Keratinocyte (primary cell): ENCODE results near the gene SCUBE3. TPM values are rescaled to one million over a fixed set of nuclear protein-coding genes. Genes with fewer than 3 reads are reported as not detected.

Experiments
- DNase-seq: peaks from one replicate; pipeline ENCODE4 v3.0.0-alpha.2; 2011; ENCODE audit warnings: low read depth, missing footprints, low spot score
- FAIRE-seq: peaks from 2 replicates; lab custom pipeline; 2011; peaks lifted over from hg19 to GRCh38; lab: Jason Lieb, UNC
- H2AFZ ChIP-seq: 2 replicates; pipeline ENCODE4 v1.6.0; 2012; ENCODE audit warnings: low read length, control low read depth, inconsistent platforms; ENCODE audit not compliant: control insufficient read depth
- H3K27ac ChIP-seq: 2 replicates; pipeline ENCODE4 v1.5.1; 2011; ENCODE audit warnings: low read length; ENCODE audit not compliant: control insufficient read depth, insufficient read depth
- H3K27me3 ChIP-seq: 3 replicates; pipeline ENCODE4 v1.6.0; 2011; ENCODE audit warnings: low read length; ENCODE audit not compliant: control insufficient read depth, insufficient read depth; ENCODE audit errors: extremely low read depth
- H3K36me3 ChIP-seq, 2 experiments: 2 replicates in 1 of 2; 3 replicates in 1 of 2; pipeline ENCODE4 v1.5.1; 2011; ENCODE audit warnings: low read length in 2 of 2, mild to moderate bottlenecking in 1 of 2; ENCODE audit not compliant: control insufficient read depth in 2 of 2, insufficient read depth in 2 of 2; ENCODE audit errors: extremely low read depth in 1 of 2
- H3K4me1 ChIP-seq: 3 replicates; pipeline ENCODE4 v1.5.1; 2011; ENCODE audit warnings: low read length; ENCODE audit not compliant: control insufficient read depth, insufficient read depth; ENCODE audit errors: extremely low read depth
- H3K4me2 ChIP-seq: 3 replicates; pipeline ENCODE4 v1.6.0; 2011; ENCODE audit warnings: low read depth, low read length; ENCODE audit not compliant: control insufficient read depth, insufficient read depth; ENCODE audit errors: extremely low read depth
- H3K4me3 ChIP-seq, 3 experiments: fragments of 200-600 bp in 1 of 3; sonication (generic) in 1 of 3; 2 replicates in 2 of 3; 3 replicates in 1 of 3; pipeline ENCODE4 v1.5.1; 2011 to 2016; ENCODE audit warnings: low read length in 3 of 3, mild to moderate bottlenecking in 3 of 3, control low read depth in 2 of 3, inconsistent platforms in 1 of 3, low read depth in 1 of 3, mixed read lengths in 1 of 3, mixed run types in 1 of 3, moderate library complexity in 1 of 3; ENCODE audit not compliant: control insufficient read depth in 2 of 3, insufficient read depth in 2 of 3; ENCODE audit errors: extremely low read depth in 1 of 3
- H3K79me2 ChIP-seq: 2 replicates; pipeline ENCODE4 v1.6.0; 2012; ENCODE audit warnings: low read length; ENCODE audit not compliant: control insufficient read depth, insufficient read depth
- H3K9ac ChIP-seq: 3 replicates; pipeline ENCODE4 v1.6.0; 2011; ENCODE audit warnings: low read length; ENCODE audit not compliant: control insufficient read depth, insufficient read depth; ENCODE audit errors: extremely low read depth
- H3K9me1 ChIP-seq: 3 replicates; pipeline ENCODE4 v1.6.0; 2011; ENCODE audit warnings: low read length; ENCODE audit not compliant: control insufficient read depth, insufficient read depth; ENCODE audit errors: extremely low read depth
- H3K9me3 ChIP-seq: 2 replicates; pipeline ENCODE4 v1.5.1; 2012; ENCODE audit warnings: low read depth, low read length; ENCODE audit not compliant: control insufficient read depth
- H4K20me1 ChIP-seq: 3 replicates; pipeline ENCODE4 v1.6.0; 2011; ENCODE audit warnings: low read length; ENCODE audit not compliant: control insufficient read depth, insufficient read depth; ENCODE audit errors: extremely low read depth
- CTCF ChIP-seq, 3 experiments: IDR thresholded peaks in 1 of 3; conservative IDR thresholded peaks in 1 of 3; optimal IDR thresholded peaks in 1 of 3; 2 replicates in 2 of 3; 3 replicates in 1 of 3; pipeline versions ENCODE3 to v1.5.1; 2011; ENCODE audit warnings: low read length in 3 of 3, mild to moderate bottlenecking in 3 of 3, moderate library complexity in 2 of 3, control low read depth in 1 of 3, inconsistent platforms in 1 of 3; ENCODE audit not compliant: insufficient read depth in 2 of 3; ENCODE audit errors: extremely low read depth in 1 of 3
- EZH2 ChIP-seq: IDR thresholded peaks from one replicate; pipeline ENCODE4 v1.6.1; 2012; ENCODE audit warnings: inconsistent platforms, mild to moderate bottlenecking, low read length, moderate library complexity
- dilution Hi-C: fragments of 300-500 bp; cut with MboI; formaldehyde crosslinking; loops from one replicate; pipeline ENCODE4 v1.7.0; 2020; ENCODE audit warnings: low sequenced_read_pairs; ENCODE audit not compliant: extremely low pct_ligation_motif_present
- polyA plus RNA-seq, 5 experiments: library from polyadenylated mRNA; depleted of rRNA in 3 of 5; stranded (reverse) in 3 of 5; stranded (forward) in 1 of 5; unstranded in 1 of 5; fragments of >200 nt; gene quantifications; 1 replicate in 1 of 5; 2 replicates in 3 of 5; 3 replicates in 1 of 5; pipeline versions ENCODE4 v1.2.1 to v1.2.3, GENCODE V29; 2011 to 2012; ENCODE audit warnings: missing spikeins in 2 of 5, low read depth in 1 of 5, low replicate concordance in 1 of 5

The SCUBE3 gene
- polyA plus RNA-seq, 1 donor (not counting 4 experiments of a cell fraction or from before 2014, with no cell fraction given), result 0.01 TPM

- no peak overlapping the region for H3K4me3 ChIP-seq
- DNase-seq (no peak), FAIRE-seq (no peak)
- H3K9ac ChIP-seq, result no peak overlapping the region
- no peaks in the 10 kb centered on the region for H3K79me2 ChIP-seq
- no peaks in the 10 kb centered on the region for H3K36me3 ChIP-seq
- H3K27me3 ChIP-seq, result no peaks in the 10 kb centered on the region
- H3K4me2 ChIP-seq, result no peak overlapping the region
- dilution Hi-C loops, result no loop called here
- TF ChIP-seq EZH2 (no peak), CTCF (optimal IDR thresholded peaks at IDR 0.05 in 1 of 3, IDR thresholded peaks at IDR 0.05 in 1 of 3, conservative IDR thresholded peaks at IDR 0.05 in 1 of 3; ENCODE audit: extremely low read depth in 1 of 3, insufficient read depth in 2 of 3, low read length in 3 of 3) (no peak)
- no peak overlapping the region for H3K27ac ChIP-seq
- H3K9me1 ChIP-seq, result no peaks in the 10 kb centered on the region
- no peak overlapping the region for H2AFZ ChIP-seq
- H4K20me1 ChIP-seq, result peaks cover 3% of the 10 kb centered on the region
- H3K4me1 ChIP-seq, result no peaks in the 10 kb centered on the region
- H3K9me3 ChIP-seq, result no peaks in the 10 kb centered on the region
Observed at GRCh38 chr6:35237476-35237875, 23.7 kb downstream of the SCUBE3 start.

- TF ChIP-seq EZH2, result no peak
- TF ChIP-seq CTCF (optimal IDR thresholded peaks at IDR 0.05 in 1 of 3, IDR thresholded peaks at IDR 0.05 in 1 of 3, conservative IDR thresholded peaks at IDR 0.05 in 1 of 3; ENCODE audit: extremely low read depth in 1 of 3, insufficient read depth in 2 of 3, low read length in 3 of 3), result no peak
- Histone ChIP-seq H3K4me2 (no peak overlapping the region), H2AFZ (no peak overlapping the region), H3K9me3 (no peaks in the 10 kb centered on the region), H3K9me1 (no peaks in the 10 kb centered on the region), H3K36me3 (no peaks in the 10 kb centered on the region), H3K27me3 (no peaks in the 10 kb centered on the region), H3K79me2 (no peaks in the 10 kb centered on the region), H3K4me1 (no peaks in the 10 kb centered on the region), H4K20me1 (peaks cover 3% of the 10 kb centered on the region), H3K27ac (no peak overlapping the region), H3K9ac (no peak overlapping the region), H3K4me3 (no peak overlapping the region)
- no peak for DNase-seq
- FAIRE-seq, result no peak
- dilution Hi-C loops, result no loop called here
Observed at GRCh38 chr6:35238843-35239289, 25.1 kb downstream of the SCUBE3 start.
